ENCODE measurements around the gene SELENOS.

- TF ChIP-seq CTCF (IDR thresholded peaks at IDR 0.05) (no peak), POLR2A (IDR thresholded peaks at IDR 0.05) (no peak)
Observed at GRCh38 chr15:101322016-101322695, 44.9 kb upstream of the SELENOS start.

Data from thyroid gland (tissue), 4 donors.